HG03565 (cell line): ENCODE data around the gene PHLDA1.

Experiments used
- ATAC-seq: cut with Tn5 transposase; IDR thresholded peaks from one replicate; pipeline ENCODE4 v1.9.1; 2021; ENCODE audit warnings: mild to moderate bottlenecking, moderate library complexity; ENCODE audit not compliant: unreplicated experiment

PHLDA1 gene

GRCh38 chr12:76031414-76032042 lies at the start of gene PHLDA1:
Gene PHLDA1, minus strand, starts transcription at chr12:76031776.
- peak; percentile 76 for ATAC-seq

- ATAC-seq: no peak
These were observed 49.3 kb upstream of the PHLDA1 start for GRCh38 chr12:76080729-76081415.

- ATAC-seq: no peak
These were observed 48.6 kb upstream of the PHLDA1 start for GRCh38 chr12:76080017-76080728.

GRCh38 chr12:76078748-76079147 lies 47.2 kb upstream of the PHLDA1 start:
- ATAC-seq: no peak

- no peak for ATAC-seq
These were observed 43.9 kb upstream of the PHLDA1 start for GRCh38 chr12:76075448-76075847.

- ATAC-seq: peak; percentile 49
These were observed 43.2 kb upstream of the PHLDA1 start for GRCh38 chr12:76074701-76075336.

GRCh38 chr12:76073561-76073960 lies 42.0 kb upstream of the PHLDA1 start:
- ATAC-seq: no peak

GRCh38 chr12:76072568-76072967 lies 41.0 kb upstream of the PHLDA1 start:
- ATAC-seq: no peak

GRCh38 chr12:76069339-76069738 lies 37.8 kb upstream of the PHLDA1 start:
- ATAC-seq: no peak

GRCh38 chr12:76065917-76066316 lies 34.3 kb upstream of the PHLDA1 start:
- ATAC-seq: no peak

GRCh38 chr12:76064904-76065303 lies 33.3 kb upstream of the PHLDA1 start:
- ATAC-seq: no peak

GRCh38 chr12:76060111-76060510 lies 28.5 kb upstream of the PHLDA1 start:
- no peak for ATAC-seq

- no peak for ATAC-seq
These were observed 25.8 kb upstream of the PHLDA1 start for GRCh38 chr12:76057326-76057725.

GRCh38 chr12:76055393-76055792 lies 23.8 kb upstream of the PHLDA1 start:
- no peak for ATAC-seq

GRCh38 chr12:76049575-76050251 lies 18.1 kb upstream of the PHLDA1 start:
- no peak for ATAC-seq

- ATAC-seq: no peak
These were observed 16.2 kb upstream of the PHLDA1 start for GRCh38 chr12:76047742-76048141.

GRCh38 chr12:76047060-76047459 lies 15.5 kb upstream of the PHLDA1 start:
- no peak for ATAC-seq

GRCh38 chr12:76043377-76043776 lies 11.8 kb upstream of the PHLDA1 start:
- ATAC-seq: no peak

GRCh38 chr12:76042147-76042546 lies 10.6 kb upstream of the PHLDA1 start:
- ATAC-seq: no peak

GRCh38 chr12:76041406-76041805 lies 9.8 kb upstream of the PHLDA1 start:
- no peak for ATAC-seq

GRCh38 chr12:76040461-76040860 lies 8.9 kb upstream of the PHLDA1 start:
- ATAC-seq: no peak
